GM13977 (cell line): ENCODE measurements around the gene VWCE.
A peak's percentile ranks its signal among the peaks of the same experiment; 100 is the strongest.

Experiments used
- DNase-seq: peaks from one replicate; pipeline ENCODE4 v3.0.0; 2012; ENCODE audit warnings: low spot score
- CTCF ChIP-seq: IDR thresholded peaks from 2 replicates; pipeline ENCODE4 v1.5.1; 2012; ENCODE audit warnings: mild to moderate bottlenecking, control low read depth; ENCODE audit not compliant: insufficient read depth; ENCODE audit errors: extremely low read depth, missing control alignments
- in situ Hi-C: fragments of 300-500 bp; cut with MboI; formaldehyde crosslinking; loops from one replicate; pipeline ENCODE4 v1.12.0; 2022; ENCODE audit warnings: low sequenced_read_pairs, low pct_unique_long_range_greater_than_20kb, mixed read lengths, inconsistent platforms; ENCODE audit not compliant: unreplicated experiment

Gene VWCE

DNA sequence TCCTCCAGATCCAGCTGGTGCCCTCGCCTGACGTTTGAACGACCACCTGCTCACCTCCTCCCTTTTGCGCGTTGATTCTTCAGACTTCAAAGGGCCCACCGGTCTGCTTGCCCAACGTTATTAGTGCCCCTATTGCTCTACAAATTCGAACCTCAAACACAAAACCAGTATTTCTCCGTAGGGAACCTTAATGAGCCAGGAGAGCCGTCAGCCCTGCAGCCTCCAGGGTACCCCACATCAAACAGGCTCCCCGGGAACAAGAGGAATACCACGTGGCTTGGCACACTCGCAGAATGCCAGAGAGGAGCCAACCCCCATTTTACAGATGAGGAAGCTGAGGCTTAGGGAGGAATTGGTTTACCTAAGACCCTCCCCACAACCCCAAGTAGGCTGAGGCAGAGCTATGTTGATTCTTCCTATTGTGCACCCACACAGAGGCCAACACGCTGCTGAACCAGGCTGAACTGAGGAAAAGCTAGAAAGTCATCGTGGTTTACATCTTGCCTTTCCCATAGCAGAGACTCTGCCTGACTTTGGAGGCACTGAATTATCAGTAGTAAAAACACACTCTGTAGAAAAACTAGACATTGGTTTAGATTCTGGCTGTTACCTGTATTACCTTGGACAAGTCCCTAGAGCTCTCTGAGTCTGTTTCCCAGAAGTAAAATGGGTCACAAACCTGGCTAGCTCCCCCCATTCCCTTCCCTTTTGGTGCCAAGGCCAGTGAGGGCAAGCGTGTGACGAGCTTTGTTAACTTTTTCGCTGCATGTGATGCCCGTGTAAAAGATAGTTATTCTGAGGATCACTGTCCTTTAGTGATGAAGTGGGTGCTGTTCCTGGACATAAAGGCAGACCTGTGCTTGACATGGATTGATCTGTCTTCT is 38.7 kb upstream of the VWCE start:
- peak; percentile 46 for DNase-seq
- TF ChIP-seq CTCF: no peak
- in situ Hi-C loops: loop anchor here (10.0 kb wide), 1 partner anchor 51 kb away; no protein-coding TSS in a partner anchor

- in situ Hi-C loops: loop anchor here (10.0 kb wide), 1 partner anchor 52 kb away; no protein-coding TSS in a partner anchor
- no peak for TF ChIP-seq CTCF
These were observed 37.9 kb upstream of the VWCE start, which contains the start of the genes DDB1 and TKFC for GRCh38 chr11:61332797-61333549. DDB1 (minus strand) TSS chr11:61333105; CDS start chr11:61332968, 137 bp downstream. TKFC (plus strand) TSS chr11:61333228; CDS start chr11:61334729, 1,501 bp downstream.

GRCh38 chr11:61332281-61332796 is 37.2 kb upstream of the VWCE start:
- DNase-seq: no peak
- no peak for TF ChIP-seq CTCF
- in situ Hi-C loops: loop anchor here (10.0 kb wide), 1 partner anchor 52 kb away; no protein-coding TSS in a partner anchor

More at GRCh38 chr11:61332797-61333549, 37.9 kb upstream of the VWCE start, which contains the start of the genes DDB1 and TKFC:
- peak; percentile 99 for DNase-seq

DNA sequence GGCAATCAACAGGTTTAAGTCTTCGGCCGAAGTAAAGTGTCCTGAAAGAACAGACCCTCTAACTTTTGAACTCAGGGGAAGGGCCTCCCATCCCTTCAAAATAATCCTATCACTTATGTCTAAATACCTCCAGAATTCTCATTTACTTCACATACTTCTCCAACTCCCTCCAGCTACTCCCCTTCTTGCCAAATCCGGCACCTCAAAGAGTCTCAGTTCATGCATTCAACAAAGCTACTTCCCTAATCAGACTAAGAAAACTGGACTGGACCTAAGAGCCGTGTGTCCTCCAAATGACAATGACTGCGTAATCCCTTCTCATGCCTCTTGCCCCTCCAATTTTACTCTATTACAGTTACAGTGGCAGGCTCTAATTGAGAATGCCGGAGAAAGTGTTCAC is 36.5 kb upstream of the VWCE start:
- TF ChIP-seq CTCF: no peak
- DNase-seq: no peak
- in situ Hi-C loops: loop anchor here (10.0 kb wide), 1 partner anchor 53 kb away; no protein-coding TSS in a partner anchor

DNA sequence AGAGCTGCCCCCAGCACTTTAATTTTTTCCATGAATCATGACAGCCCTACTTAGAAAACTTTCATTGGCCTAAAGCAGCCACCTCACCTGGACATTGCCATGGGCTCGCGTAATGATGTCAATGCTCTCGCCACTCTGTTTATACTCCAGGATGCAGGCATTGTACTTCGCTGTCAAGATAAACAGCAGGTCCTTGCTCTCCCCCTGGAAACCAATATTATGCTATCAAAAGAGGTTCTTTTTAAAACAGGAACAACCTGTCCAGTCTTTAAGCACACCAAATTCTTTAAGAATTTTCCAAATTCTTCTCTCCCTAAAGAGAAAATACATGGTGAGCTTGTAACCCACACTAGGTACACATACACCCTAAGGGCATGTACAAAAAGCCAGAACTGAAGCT is 34.8 kb upstream of the VWCE start:
- no peak for TF ChIP-seq CTCF
- in situ Hi-C loops: loop anchor here (10.0 kb wide), 1 partner anchor 55 kb away; no protein-coding TSS in a partner anchor
- no peak for DNase-seq

DNA sequence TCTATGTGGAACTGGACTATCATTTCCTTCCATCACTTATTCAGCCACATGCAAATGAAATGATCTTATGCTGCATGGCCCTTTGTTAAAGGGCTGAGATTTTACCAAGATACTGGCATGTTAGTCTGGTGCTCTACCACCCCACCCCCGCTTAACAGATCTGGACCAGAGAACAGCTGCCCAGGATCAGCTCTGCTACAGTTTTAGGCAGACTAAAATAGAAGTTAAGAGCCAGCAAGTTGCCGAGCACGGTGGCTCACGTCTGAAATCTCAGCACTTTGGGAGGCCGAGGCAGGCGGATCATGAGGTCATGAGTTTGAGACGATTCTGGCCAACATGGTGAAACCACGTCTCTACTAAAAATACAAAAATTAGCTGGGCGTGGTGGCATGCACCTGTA is 33.2 kb upstream of the VWCE start:
- in situ Hi-C loops: no loop called here
- no peak for TF ChIP-seq CTCF
- DNase-seq: no peak
